Mesenchymal stem cell (in vitro differentiated cells and primary cell): ENCODE results near the gene IL7R.

Source experiments
- DNase-seq: peaks from one replicate; pipeline ENCODE4 v3.0.0-alpha.2; 2013
- H2AFZ ChIP-seq: one replicate; pipeline ENCODE4 v1.6.1; 2013; ENCODE audit warnings: low read depth, mild to moderate bottlenecking, control low read depth, inconsistent platforms, low read length, moderate library complexity
- H2AK5ac ChIP-seq: 2 replicates; pipeline ENCODE4 v1.6.1; 2013; ENCODE audit warnings: low read length, moderate library complexity, mild to moderate bottlenecking, inconsistent platforms; ENCODE audit not compliant: severe bottlenecking
- H2BK120ac ChIP-seq: one replicate; pipeline ENCODE4 v1.6.1; 2013; ENCODE audit warnings: low read depth, mild to moderate bottlenecking, inconsistent platforms, low read length, moderate library complexity
- H2BK12ac ChIP-seq, 2 experiments: one replicate each; pipeline ENCODE4 v1.6.1; 2013; ENCODE audit warnings: inconsistent platforms in 2 of 2, low read length in 2 of 2, mild to moderate bottlenecking in 2 of 2, moderate library complexity in 2 of 2, control low read depth in 1 of 2
- H2BK15ac ChIP-seq: one replicate; pipeline ENCODE4 v1.6.1; 2013; ENCODE audit warnings: mild to moderate bottlenecking, low read depth, inconsistent platforms; ENCODE audit not compliant: poor library complexity, severe bottlenecking
- H2BK5ac ChIP-seq: 2 replicates; pipeline ENCODE4 v1.6.1; 2013; ENCODE audit warnings: low read depth, mild to moderate bottlenecking, low read length, control low read depth, inconsistent platforms; ENCODE audit not compliant: poor library complexity, severe bottlenecking
- H3K14ac ChIP-seq, 2 experiments: one replicate each; pipeline ENCODE4 v1.6.1; 2013; ENCODE audit warnings: inconsistent platforms in 2 of 2, low read length in 2 of 2, control low read depth in 1 of 2, mild to moderate bottlenecking in 1 of 2, moderate library complexity in 1 of 2
- H3K18ac ChIP-seq, 2 experiments: one replicate each; pipeline ENCODE4 v1.6.1; 2013; ENCODE audit warnings: inconsistent platforms in 2 of 2, low read length in 2 of 2, control low read depth in 1 of 2, low read depth in 1 of 2, mild to moderate bottlenecking in 1 of 2
- H3K23ac ChIP-seq, 2 experiments: one replicate each; pipeline ENCODE4 v1.6.1; 2013; ENCODE audit warnings: inconsistent platforms in 2 of 2, low read length in 2 of 2, mild to moderate bottlenecking in 2 of 2, moderate library complexity in 2 of 2, control low read depth in 1 of 2
- H3K27ac ChIP-seq: 2 replicates; pipeline ENCODE4 v1.5.1; 2013; ENCODE audit warnings: mild to moderate bottlenecking, moderate library complexity, low read length, control low read depth, inconsistent platforms; ENCODE audit not compliant: poor library complexity, severe bottlenecking
- H3K27me3 ChIP-seq, 2 experiments: 2 replicates each; pipeline versions ENCODE4 v1.6.1 to v1.7.0; 2013; ENCODE audit warnings: low read length in 2 of 2, mild to moderate bottlenecking in 2 of 2, moderate library complexity in 2 of 2, control low read depth in 1 of 2, inconsistent platforms in 1 of 2; ENCODE audit not compliant: control insufficient read depth in 1 of 2, insufficient read depth in 1 of 2
- H3K36me3 ChIP-seq, 2 experiments: 2 replicates each; pipeline versions ENCODE4 v1.6.1 to v1.7.0; 2013; ENCODE audit warnings: low read length in 2 of 2, control low read depth in 1 of 2, inconsistent platforms in 1 of 2, low read depth in 1 of 2, mild to moderate bottlenecking in 1 of 2; ENCODE audit not compliant: insufficient read depth in 2 of 2, control insufficient read depth in 1 of 2
- H3K4ac ChIP-seq, 2 experiments: one replicate each; pipeline ENCODE4 v1.6.1; 2013; ENCODE audit warnings: inconsistent platforms in 2 of 2, low read length in 2 of 2, mild to moderate bottlenecking in 2 of 2, moderate library complexity in 2 of 2, control low read depth in 1 of 2, low read depth in 1 of 2
- H3K4me1 ChIP-seq: 2 replicates; pipeline ENCODE4 v1.6.1; 2013; ENCODE audit warnings: low read depth, low read length, control low read depth; ENCODE audit not compliant: control insufficient read depth, insufficient read depth
- H3K4me2 ChIP-seq: 2 replicates; pipeline ENCODE4 v1.6.1; 2013; ENCODE audit warnings: low read length, mild to moderate bottlenecking, inconsistent platforms; ENCODE audit not compliant: poor library complexity, severe bottlenecking
- H3K4me3 ChIP-seq, 2 experiments: 2 replicates each; pipeline versions ENCODE4 v1.5.1 to v1.7.0; 2013; ENCODE audit warnings: low read length in 2 of 2, mild to moderate bottlenecking in 2 of 2, control low read depth in 1 of 2, low read depth in 1 of 2; ENCODE audit not compliant: insufficient read depth in 1 of 2
- H3K79me1 ChIP-seq: replicated peaks from 2 replicates; pipeline ENCODE4 v1.6.1; 2013; ENCODE audit warnings: mild to moderate bottlenecking, control low read depth, low read length, inconsistent platforms; ENCODE audit not compliant: poor library complexity, severe bottlenecking
- H3K9ac ChIP-seq: 2 replicates; pipeline ENCODE4 v1.7.0; 2013; ENCODE audit warnings: mild to moderate bottlenecking, low read length, moderate library complexity
- H3K9me3 ChIP-seq: 2 replicates; pipeline ENCODE4 v1.7.0; 2013; ENCODE audit warnings: mild to moderate bottlenecking, low read length; ENCODE audit not compliant: control insufficient read depth
- H4K8ac ChIP-seq: one replicate; pipeline ENCODE4 v1.6.1; 2013; ENCODE audit warnings: inconsistent platforms, mild to moderate bottlenecking, low read length, moderate library complexity
- H4K91ac ChIP-seq: one replicate; pipeline ENCODE4 v1.6.1; 2013; ENCODE audit warnings: mild to moderate bottlenecking, low read length, inconsistent platforms
- WGBS: methylation state at CpG from one replicate; pipeline ENCODE4 v1.1.7; 2013; ENCODE audit warnings: mixed read lengths; 5-methylcytosine and 5-hydroxymethylcytosine counted together

The IL7R gene

DNA sequence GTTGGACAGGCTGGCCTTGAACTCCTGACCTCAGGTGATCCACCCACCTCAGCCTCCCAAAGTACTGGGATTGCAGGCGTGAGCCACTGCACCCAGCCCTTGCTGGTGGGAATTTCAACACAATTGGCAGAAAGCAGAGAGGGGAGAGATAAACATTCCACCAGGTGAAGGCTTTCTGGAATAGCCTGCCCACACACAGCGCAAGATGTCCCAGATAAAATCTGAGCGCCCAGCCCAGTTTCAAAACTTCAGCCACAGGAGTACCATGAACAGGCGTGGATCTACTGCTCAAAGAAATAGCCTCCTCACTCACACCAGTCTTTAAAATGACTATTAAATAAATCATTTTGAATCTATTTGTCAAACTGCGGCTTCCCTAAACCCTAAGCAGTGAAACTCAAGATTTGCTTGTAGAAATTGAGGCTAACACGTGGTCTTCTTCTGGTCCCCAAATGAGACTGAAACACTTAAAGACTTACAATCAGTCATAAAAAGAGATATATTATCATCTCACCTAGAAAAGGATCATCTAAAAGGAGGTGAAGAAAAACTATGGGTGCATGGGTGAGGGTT is 47.0 kb downstream of the IL7R start:
- Histone ChIP-seq H3K9me3 (no peaks in the 10 kb centered on the region), H2BK12ac (no peak overlapping the region), H3K27me3 (no peaks in the 10 kb centered on the region), H4K8ac (no peak overlapping the region), H3K27ac (no peak overlapping the region), H3K14ac (no peak overlapping the region), H2BK15ac (no peak overlapping the region), H3K36me3 (no peaks in the 10 kb centered on the region), H4K91ac (no peak overlapping the region), H2AK5ac (no peak overlapping the region), H3K4me2 (no peak overlapping the region), H2AFZ (no peak overlapping the region), H3K4me1 (no peaks in the 10 kb centered on the region), H3K4ac (no peak overlapping the region), H3K4me3 (no peak overlapping the region), H3K23ac (no peak overlapping the region), H3K79me1 (no peaks in the 10 kb centered on the region), H2BK120ac (no peak overlapping the region), H3K9ac (no peak overlapping the region), H2BK5ac (no peak overlapping the region), H3K18ac (no peak overlapping the region)
- 94% methylated on average over 6 of the region's 6 CpGs for WGBS
- no peak for DNase-seq

DNA sequence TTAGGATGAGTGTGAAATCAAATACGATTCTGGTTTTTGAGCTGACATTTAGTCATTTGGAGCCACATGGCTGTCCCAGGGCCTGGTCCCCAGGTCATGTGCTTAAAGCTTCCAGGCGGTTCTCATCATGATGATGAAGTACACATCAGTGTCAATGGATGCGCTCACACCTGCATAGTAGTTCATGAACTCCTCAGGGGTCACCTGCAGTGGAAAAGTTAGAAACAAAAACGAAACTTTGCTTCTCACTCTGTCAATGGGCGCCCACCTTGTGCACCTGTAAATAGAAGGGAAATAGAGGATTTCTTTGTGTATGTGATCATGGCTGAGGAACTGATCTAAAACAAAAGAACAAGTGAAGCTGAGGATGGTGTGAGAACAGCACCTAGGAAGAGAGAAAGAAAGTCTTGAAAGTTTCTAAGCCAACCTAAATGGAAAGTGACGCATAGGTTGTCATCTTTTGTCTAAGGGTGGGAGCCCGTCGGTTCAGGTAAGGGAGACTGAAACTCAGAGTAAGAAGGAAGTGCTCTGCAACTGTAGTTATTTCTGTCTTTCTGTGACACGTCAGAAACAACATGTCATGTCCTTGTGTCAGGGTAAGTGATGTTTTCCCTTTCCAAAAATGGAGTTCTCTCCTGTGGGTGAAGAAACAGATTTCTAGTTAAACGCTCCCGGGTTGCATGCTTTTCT is 47.9 kb downstream of the IL7R start:
- H3K79me1 ChIP-seq, result no peaks in the 10 kb centered on the region
- H2BK12ac ChIP-seq, result no peak overlapping the region
- WGBS, result 78% methylated on average over 11 of the region's 11 CpGs
- H2BK120ac ChIP-seq, result no peak overlapping the region
- no peaks in the 10 kb centered on the region for H3K9me3 ChIP-seq
- no peak overlapping the region for H2AK5ac ChIP-seq
- no peaks in the 10 kb centered on the region for H3K4me1 ChIP-seq
- no peak overlapping the region for H3K9ac ChIP-seq
- H4K91ac ChIP-seq, result no peak overlapping the region
- H4K8ac ChIP-seq, result no peak overlapping the region
- no peak for DNase-seq
- no peak overlapping the region for H3K14ac ChIP-seq
- H2BK15ac ChIP-seq, result no peak overlapping the region
- H3K36me3 ChIP-seq, result no peaks in the 10 kb centered on the region
- no peak overlapping the region for H2AFZ ChIP-seq
- no peak overlapping the region for H3K27ac ChIP-seq
- no peaks in the 10 kb centered on the region for H3K27me3 ChIP-seq
- no peak overlapping the region for H3K23ac ChIP-seq
- no peak overlapping the region for H2BK5ac ChIP-seq
- H3K4me2 ChIP-seq, result no peak overlapping the region
- H3K4ac ChIP-seq, result no peak overlapping the region
- no peak overlapping the region for H3K4me3 ChIP-seq
- no peak overlapping the region for H3K18ac ChIP-seq

DNA sequence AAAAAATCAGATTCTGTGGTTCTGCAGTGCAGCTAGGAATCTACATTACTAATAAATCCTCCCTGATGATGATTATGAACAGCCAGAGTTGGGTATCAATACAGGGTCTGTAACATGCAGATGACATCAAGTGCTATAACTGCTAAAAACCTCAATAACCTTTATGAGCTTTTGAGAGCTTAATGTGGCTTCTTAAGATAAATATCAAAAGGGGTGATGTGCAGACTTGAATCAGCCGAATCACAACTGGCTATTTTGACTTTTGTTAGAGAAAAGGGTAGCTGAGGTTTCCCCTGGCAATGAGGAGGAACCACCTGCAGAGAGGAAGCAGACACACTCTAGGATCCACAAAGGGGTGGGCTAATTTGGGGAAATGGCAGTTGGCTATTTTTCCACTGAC is 51.5 kb downstream of the IL7R start:
- DNase-seq, result no peak
- H4K91ac ChIP-seq, result no peak overlapping the region
- no peak overlapping the region for H3K14ac ChIP-seq
- 47% methylated on average over 1 of the region's 1 CpG for WGBS
- H2BK15ac ChIP-seq, result no peak overlapping the region
- H3K4me3 ChIP-seq, result no peak overlapping the region
- H3K27me3 ChIP-seq, result no peaks in the 10 kb centered on the region
- H3K4me2 ChIP-seq, result no peak overlapping the region
- H3K4ac ChIP-seq, result no peak overlapping the region
- H3K18ac ChIP-seq, result no peak overlapping the region
- H3K9me3 ChIP-seq, result no peaks in the 10 kb centered on the region
- H2AK5ac ChIP-seq, result no peak overlapping the region
- H2BK12ac ChIP-seq, result peak overlapping the region in 1 of 2 experiments; percentile 42
- H3K36me3 ChIP-seq, result no peaks in the 10 kb centered on the region
- no peak overlapping the region for H4K8ac ChIP-seq
- H3K79me1 ChIP-seq, result no peaks in the 10 kb centered on the region
- no peak overlapping the region for H2AFZ ChIP-seq
- H3K27ac ChIP-seq, result no peak overlapping the region
- no peak overlapping the region for H3K9ac ChIP-seq
- no peak overlapping the region for H2BK120ac ChIP-seq
- H2BK5ac ChIP-seq, result no peak overlapping the region
- no peaks in the 10 kb centered on the region for H3K4me1 ChIP-seq
- H3K23ac ChIP-seq, result no peak overlapping the region

DNA sequence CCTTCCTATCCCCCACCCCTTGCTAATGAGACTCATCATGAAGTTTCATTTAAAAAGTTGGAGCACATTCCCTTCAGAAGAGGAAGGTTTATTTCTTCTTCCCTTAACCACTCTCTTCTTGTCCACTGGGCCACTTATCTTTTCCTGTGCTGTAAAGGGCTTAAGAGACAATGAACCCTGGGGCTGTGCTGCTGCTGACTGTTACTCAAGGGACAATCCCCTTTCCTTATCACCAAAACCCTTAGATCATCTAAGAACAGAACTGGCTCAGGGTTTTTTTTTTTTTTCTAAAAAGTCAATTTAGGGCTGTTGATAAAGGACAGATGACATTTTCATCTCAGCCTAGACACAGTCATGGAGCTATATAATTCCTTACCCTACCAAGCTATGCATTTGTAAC is 52.1 kb downstream of the IL7R start:
- Histone ChIP-seq H2BK5ac (no peak overlapping the region), H3K23ac (no peak overlapping the region)

More for the DNA sequence above, 52.1 kb downstream of the IL7R start:
- no peak overlapping the region for H3K18ac ChIP-seq
- H3K36me3 ChIP-seq, result no peaks in the 10 kb centered on the region
- H3K27ac ChIP-seq, result no peak overlapping the region
- H3K4ac ChIP-seq, result no peak overlapping the region
- H2AFZ ChIP-seq, result no peak overlapping the region
- no peaks in the 10 kb centered on the region for H3K9me3 ChIP-seq
- H3K4me1 ChIP-seq, result no peaks in the 10 kb centered on the region
- H3K4me2 ChIP-seq, result no peak overlapping the region
- no peaks in the 10 kb centered on the region for H3K79me1 ChIP-seq
- H2BK12ac ChIP-seq, result no peak overlapping the region
- no peak overlapping the region for H2BK120ac ChIP-seq
- DNase-seq, result no peak
- no peak overlapping the region for H4K8ac ChIP-seq
- H2AK5ac ChIP-seq, result no peak overlapping the region
- H3K14ac ChIP-seq, result no peak overlapping the region
- H2BK15ac ChIP-seq, result no peak overlapping the region
- no peak overlapping the region for H4K91ac ChIP-seq
- H3K9ac ChIP-seq, result no peak overlapping the region
- H3K4me3 ChIP-seq, result no peak overlapping the region
- H3K27me3 ChIP-seq, result no peaks in the 10 kb centered on the region
